Right lobe of liver (tissue), 6 donors: ENCODE measurements around the gene MED25. TPM values are rescaled to one million over a fixed set of nuclear protein-coding genes. Genes with fewer than 3 reads are reported as not detected.

ENCODE experiments used
- ATAC-seq, 4 donors: fragments of 200-7000 bp; cut with Tn5 transposase; one replicate each; pipeline ENCODE4 v1.9.1; 2020; ENCODE audit warnings: mild to moderate bottlenecking in 4 of 4, moderate library complexity in 4 of 4
- DNase-seq, 3 donors: peaks; one replicate each; pipeline ENCODE4 v3.0.0-alpha.2; 2020
- H3K27ac ChIP-seq, 3 donors: fragments of 200-600 bp; one replicate each; pipeline ENCODE4 v1.8.0; 2022
- H3K27me3 ChIP-seq, 2 donors: fragments of 200-600 bp; one replicate each; pipeline ENCODE4 v1.8.0; 2022
- H3K36me3 ChIP-seq, 4 donors: fragments of 200-600 bp; sonication (generic) in 1 of 4; one replicate each; pipeline versions ENCODE4 v1.5.1 to v1.8.0; 2017 to 2022; ENCODE audit warnings: control low read depth in 1 of 4
- H3K4me1 ChIP-seq, 4 donors: fragments of 200-600 bp; sonication (generic) in 1 of 4; one replicate each; pipeline versions ENCODE4 v1.5.1 to v1.8.0; 2017 to 2022; ENCODE audit warnings: control low read depth in 1 of 4
- H3K4me3 ChIP-seq, 3 donors: fragments of 200-600 bp; one replicate each; pipeline ENCODE4 v1.8.0; 2022
- H3K9me3 ChIP-seq, 4 donors: fragments of 200-600 bp; sonication (generic) in 1 of 4; one replicate each; pipeline versions ENCODE4 v1.5.1 to v1.8.0; 2017 to 2022; ENCODE audit warnings: control low read depth in 1 of 4
- POLR2A ChIP-seq: fragments of 450-650 bp; IDR thresholded peaks from one replicate; pipeline ENCODE4 v1.6.1; 2017; ENCODE audit warnings: antibody characterized with exemption, mild to moderate bottlenecking
- WGBS: methylation state at CpG from one replicate; pipeline ENCODE4 v1.1.6; 2018; ENCODE audit warnings: low coverage, low lambda C conversion rate; ENCODE audit not compliant: insufficient coverage; ENCODE audit errors: missing lambda C conversion rate; 5-methylcytosine and 5-hydroxymethylcytosine counted together
- intact Hi-C, 2 donors: fragments of 100-400 bp; cut with DNase I; formaldehyde crosslinking; loops; one replicate each; pipeline versions ENCODE4 v1.11.2 to v1.14.1; 2022
- total RNA-seq, 6 experiments: library from RNA; depleted of rRNA in 2 of 6; stranded (reverse); fragments of >200 nt in 2 of 6; fragmentation: NEBNext Ultra II Directional in 3 of 6; extraction: Animal tissue kit (Norgen Biotek cat#: 25700) in 3 of 6; gene quantifications; one replicate each; pipeline versions ENCODE4 v1.1.0 to v1.2.4, GENCODE V29; 2016 to 2023
- TF ChIP-seq, protein P1 (sequence below), 4 donors: fragments of 200-600 bp in 3 of 4; fragments of 450-650 bp in 1 of 4; IDR thresholded peaks; one replicate each; pipeline versions ENCODE4 v1.5.1 to v1.8.0; 2016 to 2022; ENCODE audit warnings: antibody characterized with exemption in 4 of 4, mild to moderate bottlenecking in 2 of 4
- donor health status: DM: no; HTN: yes; CAD: no.
- donor health status: DM: no; HTN: no; CAD: no.
- donor health status: DM: no; HTN: no; CAD: no.
- donor health status: DM: no; HTN: yes; CAD: no.
- donor health status: DM: no; HTN: yes; CAD: no.

Gene MED25
- total RNA-seq, 6 experiments from 2014 or later, result 9.9 to 16.3 (median 11.8) TPM

DNA sequence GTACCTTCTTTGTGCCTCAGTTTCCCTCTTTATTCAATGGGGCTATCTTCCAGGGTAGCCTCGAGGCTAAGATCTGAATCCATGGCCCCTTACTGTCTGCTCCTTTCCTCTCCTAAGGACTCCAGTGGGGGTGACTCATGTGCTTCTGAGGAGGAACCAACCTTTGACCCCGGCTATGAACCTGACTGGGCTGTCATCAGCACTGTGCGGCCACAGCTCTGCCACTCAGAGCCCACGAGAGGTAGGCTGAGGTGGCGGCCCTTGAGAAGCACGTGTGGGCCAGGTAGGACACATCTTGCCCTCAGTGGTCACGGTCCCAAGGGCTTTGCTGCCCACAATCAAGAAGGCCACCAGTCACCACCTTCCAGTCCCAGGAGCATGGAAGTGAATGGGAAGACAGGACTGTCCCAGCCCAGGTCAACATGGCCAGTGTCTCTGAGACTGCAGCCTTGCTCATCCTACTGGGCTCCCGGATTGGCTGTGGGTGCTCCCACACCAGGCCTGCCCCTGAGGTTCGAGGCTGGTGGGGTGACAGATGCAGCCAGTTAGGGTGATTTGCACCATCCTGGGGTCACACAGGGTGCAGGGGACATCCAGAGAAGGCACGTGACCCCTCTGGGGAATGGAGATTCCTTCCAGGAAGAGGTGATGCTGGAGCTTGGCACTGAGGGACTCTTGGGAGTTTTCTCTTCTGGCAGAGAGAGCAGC, 62.2 kb downstream of the MED25 start:
- peaks cover 3 to 60% (median 34%) of the 10 kb centered on the region in 4 donors for H3K36me3 ChIP-seq
- no peak overlapping the region for H3K4me3 ChIP-seq
- peaks cover 0 to 13% (median 6%) of the 10 kb centered on the region in 4 donors for H3K4me1 ChIP-seq
- no peak for ATAC-seq
- peak in 1 of 3 donors; percentile 53 for DNase-seq
- H3K27ac ChIP-seq, result no peak overlapping the region
- 83% methylated on average over 1 of the region's 10 CpGs for WGBS
- no peak for TF ChIP-seq POLR2A
- TF ChIP-seq, protein P1, sequence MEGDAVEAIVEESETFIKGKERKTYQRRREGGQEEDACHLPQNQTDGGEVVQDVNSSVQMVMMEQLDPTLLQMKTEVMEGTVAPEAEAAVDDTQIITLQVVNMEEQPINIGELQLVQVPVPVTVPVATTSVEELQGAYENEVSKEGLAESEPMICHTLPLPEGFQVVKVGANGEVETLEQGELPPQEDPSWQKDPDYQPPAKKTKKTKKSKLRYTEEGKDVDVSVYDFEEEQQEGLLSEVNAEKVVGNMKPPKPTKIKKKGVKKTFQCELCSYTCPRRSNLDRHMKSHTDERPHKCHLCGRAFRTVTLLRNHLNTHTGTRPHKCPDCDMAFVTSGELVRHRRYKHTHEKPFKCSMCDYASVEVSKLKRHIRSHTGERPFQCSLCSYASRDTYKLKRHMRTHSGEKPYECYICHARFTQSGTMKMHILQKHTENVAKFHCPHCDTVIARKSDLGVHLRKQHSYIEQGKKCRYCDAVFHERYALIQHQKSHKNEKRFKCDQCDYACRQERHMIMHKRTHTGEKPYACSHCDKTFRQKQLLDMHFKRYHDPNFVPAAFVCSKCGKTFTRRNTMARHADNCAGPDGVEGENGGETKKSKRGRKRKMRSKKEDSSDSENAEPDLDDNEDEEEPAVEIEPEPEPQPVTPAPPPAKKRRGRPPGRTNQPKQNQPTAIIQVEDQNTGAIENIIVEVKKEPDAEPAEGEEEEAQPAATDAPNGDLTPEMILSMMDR (IDR thresholded peaks at IDR 0.05), result no peak
- no peaks in the 10 kb centered on the region for H3K27me3 ChIP-seq
- no peaks in the 10 kb centered on the region for H3K9me3 ChIP-seq
- intact Hi-C loops, result no loop called here

DNA sequence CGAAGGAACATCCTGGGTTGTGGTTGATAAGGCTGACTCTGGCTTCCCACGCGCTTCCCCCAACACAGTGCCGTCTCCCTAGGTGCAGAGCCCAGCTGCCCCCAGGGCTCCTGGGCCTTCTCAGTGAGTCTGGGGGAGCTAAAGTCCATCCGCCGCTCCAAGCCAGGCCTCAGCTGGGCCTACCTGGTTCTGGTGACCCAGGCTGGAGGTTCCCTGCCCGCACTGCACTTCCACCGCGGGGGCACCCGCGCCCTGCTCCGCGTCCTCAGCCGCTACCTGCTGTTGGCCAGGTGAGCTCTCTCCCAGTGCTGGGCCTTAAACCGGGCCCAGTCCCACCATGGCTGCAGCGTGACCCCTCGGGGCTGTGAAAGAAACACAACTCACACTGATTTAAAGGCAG, 63.1 kb downstream of the MED25 start:
- H3K27ac ChIP-seq, result no peak overlapping the region
- H3K9me3 ChIP-seq, result no peaks in the 10 kb centered on the region
- TF ChIP-seq POLR2A, result no peak
- TF ChIP-seq, protein P1 (IDR thresholded peaks at IDR 0.05), result no peak
- DNase-seq (peak in 1 of 3 donors; percentile 51), ATAC-seq (no peak)
- no peaks in the 10 kb centered on the region for H3K27me3 ChIP-seq
- peaks cover 3 to 68% (median 34%) of the 10 kb centered on the region in 4 donors for H3K36me3 ChIP-seq
- H3K4me3 ChIP-seq, result no peak overlapping the region
- peaks cover 0 to 7% (median 3%) of the 10 kb centered on the region in 4 donors for H3K4me1 ChIP-seq
- intact Hi-C loops, result no loop called here
- no CpG with 5 or more reads among the region's 17 CpGs for WGBS

DNA sequence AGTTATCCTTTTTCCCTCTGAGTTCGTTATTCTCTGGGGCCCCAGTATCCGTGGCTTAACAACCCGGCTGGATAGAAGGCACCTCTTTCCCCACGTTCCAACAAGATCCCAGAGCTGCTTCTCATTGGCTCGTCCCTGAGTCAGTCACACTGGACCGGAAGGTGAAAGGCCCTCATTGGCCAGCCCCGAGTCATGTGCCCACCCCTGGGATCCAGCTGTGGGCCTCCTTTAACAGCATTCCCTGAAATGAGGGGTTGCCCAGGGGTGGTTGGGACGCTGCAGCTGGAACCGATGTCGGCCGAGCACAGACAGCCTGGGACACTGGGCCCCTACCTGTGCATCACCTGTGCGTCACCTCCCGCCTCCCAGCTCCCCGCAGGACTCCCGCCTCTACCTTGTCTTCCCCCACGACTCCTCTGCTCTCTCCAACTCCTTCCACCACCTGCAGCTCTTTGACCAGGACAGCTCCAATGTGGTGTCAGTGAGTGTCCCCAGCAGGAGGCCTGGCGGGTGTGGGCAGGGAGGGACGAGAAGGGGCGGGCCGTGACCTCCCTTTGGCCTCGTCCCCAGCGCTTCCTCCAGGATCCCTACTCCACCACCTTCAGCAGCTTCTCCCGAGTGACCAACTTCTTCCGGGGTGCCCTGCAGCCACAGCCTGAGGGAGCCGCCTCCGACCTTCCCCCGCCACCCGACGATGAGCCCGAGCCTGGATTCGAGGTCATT, 63.7 kb downstream of the MED25 start:
- H3K4me1 ChIP-seq, result peaks cover 0 to 7% (median 3%) of the 10 kb centered on the region in 4 donors
- H3K27me3 ChIP-seq, result no peaks in the 10 kb centered on the region
- peak in 1 of 3 donors; percentile 54 for DNase-seq
- ATAC-seq, result no peak
- no peaks in the 10 kb centered on the region for H3K9me3 ChIP-seq
- 91% methylated on average over 13 of the region's 31 CpGs for WGBS
- H3K27ac ChIP-seq, result no peak overlapping the region
- H3K36me3 ChIP-seq, result peaks cover 3 to 68% (median 34%) of the 10 kb centered on the region in 4 donors
- TF ChIP-seq, protein P1 (IDR thresholded peaks at IDR 0.05), result no peak
- no peak for TF ChIP-seq POLR2A
- H3K4me3 ChIP-seq, result no peak overlapping the region
- intact Hi-C loops, result no loop called here

DNA sequence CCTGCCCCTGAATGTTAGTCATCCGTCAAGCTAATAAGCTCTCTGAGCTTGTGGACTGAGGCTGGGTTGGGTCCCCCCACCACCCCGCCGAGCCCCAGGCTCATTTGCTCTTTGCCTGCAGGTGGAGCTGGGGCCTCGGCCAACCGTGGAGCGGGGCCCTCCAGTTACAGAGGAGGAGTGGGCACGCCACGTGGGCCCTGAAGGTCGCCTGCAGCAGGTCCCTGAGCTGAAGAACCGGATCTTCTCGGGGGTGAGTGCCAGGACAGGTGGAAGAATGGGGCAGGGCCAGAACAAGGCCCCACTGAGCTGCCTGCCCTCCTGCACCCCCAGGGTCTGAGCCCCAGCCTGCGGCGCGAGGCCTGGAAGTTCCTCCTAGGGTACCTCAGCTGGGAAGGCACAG, 64.6 kb downstream of the MED25 start:
- ATAC-seq (no peak), DNase-seq (no peak)
- TF ChIP-seq, protein P1 (IDR thresholded peaks at IDR 0.05), result no peak
- no peak for TF ChIP-seq POLR2A
- no CpG with 5 or more reads among the region's 14 CpGs for WGBS
- Histone ChIP-seq H3K9me3 (no peaks in the 10 kb centered on the region), H3K4me1 (peaks cover 0 to 7% (median 3%) of the 10 kb centered on the region in 4 donors), H3K4me3 (no peak overlapping the region), H3K27ac (no peak overlapping the region), H3K36me3 (peaks cover 3 to 68% (median 34%) of the 10 kb centered on the region in 4 donors), H3K27me3 (no peaks in the 10 kb centered on the region)
- intact Hi-C loops, result no loop called here
